GM18511 (cell line): ENCODE results near the gene TAS2R46.
"Not testable (repeated sequence)": the region's sequence is repeated elsewhere in the genome, so short reads cannot be mapped to it uniquely, and the experiment has no call there.

Experiments used
- ATAC-seq: cut with Tn5 transposase; IDR thresholded peaks from one replicate; pipeline ENCODE4 v1.9.1; 2021; ENCODE audit warnings: mild to moderate bottlenecking, moderate library complexity; ENCODE audit not compliant: unreplicated experiment

TAS2R46 gene, protein sequence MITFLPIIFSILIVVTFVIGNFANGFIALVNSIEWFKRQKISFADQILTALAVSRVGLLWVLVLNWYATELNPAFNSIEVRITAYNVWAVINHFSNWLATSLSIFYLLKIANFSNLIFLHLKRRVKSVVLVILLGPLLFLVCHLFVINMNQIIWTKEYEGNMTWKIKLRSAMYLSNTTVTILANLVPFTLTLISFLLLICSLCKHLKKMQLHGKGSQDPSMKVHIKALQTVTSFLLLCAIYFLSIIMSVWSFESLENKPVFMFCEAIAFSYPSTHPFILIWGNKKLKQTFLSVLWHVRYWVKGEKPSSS

DNA sequence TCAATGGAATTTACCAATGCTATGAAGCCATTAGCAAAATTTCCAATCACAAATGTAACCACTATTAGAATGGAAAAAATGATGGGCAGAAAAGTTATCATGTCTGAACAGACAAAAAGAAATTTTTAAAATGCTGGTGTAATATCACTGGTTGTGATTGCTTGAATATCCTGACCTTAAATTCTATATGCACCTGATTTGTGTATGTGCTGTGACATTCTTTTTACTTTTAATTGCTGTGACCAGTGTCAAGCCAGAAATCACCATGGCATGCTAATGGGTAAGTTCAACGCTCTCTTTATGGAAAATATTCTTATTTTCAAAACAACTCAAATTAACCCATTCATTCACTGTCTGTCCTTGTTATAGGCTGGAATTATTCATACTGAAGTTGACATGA lies at the start of gene TAS2R46:
Gene TAS2R46, minus strand, starts transcription at position 101 of the 400 bp plus-strand sequence. Its CDS starts 0 bp downstream, at position 101.
- ATAC-seq, result not testable (repeated sequence)

DNA sequence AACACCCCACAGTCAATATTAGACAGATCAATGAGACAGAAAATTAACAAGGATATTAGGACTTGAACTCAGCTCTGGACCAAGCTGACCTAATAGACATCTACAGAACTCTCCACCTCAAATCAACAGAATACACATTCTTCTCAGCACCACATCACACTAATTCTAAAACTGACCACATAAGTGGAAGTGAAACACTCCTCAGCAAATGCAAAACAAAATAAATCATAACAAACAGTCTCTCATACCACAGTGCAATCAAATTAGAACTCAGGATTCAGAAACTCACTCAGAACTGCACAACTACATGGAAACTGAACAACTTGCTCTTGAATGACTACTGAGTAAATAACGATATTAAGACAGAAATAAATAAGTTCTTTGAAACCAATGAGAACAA lies 49.1 kb upstream of the TAS2R46 start:
- ATAC-seq, result not testable (repeated sequence)

DNA sequence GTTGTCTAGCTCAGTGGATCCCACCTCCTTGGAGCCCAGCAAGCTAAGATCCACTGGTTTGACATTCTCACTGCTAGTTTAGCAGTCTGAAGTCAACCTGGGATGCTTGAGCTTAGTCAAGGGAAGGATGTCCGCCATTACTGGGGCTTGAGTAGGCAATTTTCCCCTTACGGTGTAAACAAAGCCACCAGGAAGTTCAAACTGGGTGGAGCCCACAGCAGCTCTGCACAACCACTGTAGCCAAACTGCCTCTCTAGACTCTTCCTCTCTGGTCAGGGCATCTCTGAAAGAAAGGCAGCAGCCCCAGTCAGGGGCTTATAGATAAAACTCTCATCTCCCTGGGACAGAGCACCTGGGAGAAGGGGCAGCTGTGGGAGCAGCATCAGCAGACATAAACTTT lies 46.8 kb upstream of the TAS2R46 start:
- ATAC-seq, result no peak

DNA sequence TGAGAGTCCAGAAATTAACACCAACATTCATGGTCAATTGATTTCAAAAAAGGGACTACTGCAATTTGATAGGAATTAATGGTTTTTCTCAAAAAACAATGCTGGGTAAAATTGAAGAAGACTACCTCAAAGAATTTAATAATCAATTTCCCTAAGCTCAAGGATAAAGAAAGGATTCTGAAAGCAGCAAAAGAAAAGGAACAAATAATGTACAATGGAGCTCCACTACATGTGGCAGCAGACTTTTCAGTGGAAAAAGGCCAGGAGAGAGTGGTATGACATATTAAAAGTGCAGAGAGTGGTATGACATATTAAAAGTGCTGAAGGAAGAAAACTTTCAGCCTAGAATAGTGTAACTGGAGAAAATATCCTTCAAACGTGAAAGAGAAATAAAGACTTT lies 45.6 kb upstream of the TAS2R46 start:
- no peak for ATAC-seq

DNA sequence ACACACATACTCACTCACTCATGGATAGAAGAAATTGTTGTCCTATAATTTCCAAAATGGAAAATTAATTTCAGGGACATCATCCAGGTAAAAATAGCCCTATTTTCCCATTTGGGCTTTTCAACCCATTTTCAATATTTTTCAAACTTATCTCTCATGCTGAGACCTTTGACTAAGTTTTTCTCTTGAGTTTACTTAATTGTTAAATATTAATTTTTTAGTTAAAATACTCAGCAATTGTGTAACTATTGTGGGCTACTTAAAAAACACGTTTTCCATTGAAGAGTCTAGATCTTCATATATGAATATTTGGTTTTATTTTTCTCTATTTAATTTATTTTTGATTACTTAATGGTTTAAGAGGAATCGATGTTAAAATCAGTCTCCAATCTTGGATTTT lies 44.2 kb upstream of the TAS2R46 start:
- no peak for ATAC-seq

DNA sequence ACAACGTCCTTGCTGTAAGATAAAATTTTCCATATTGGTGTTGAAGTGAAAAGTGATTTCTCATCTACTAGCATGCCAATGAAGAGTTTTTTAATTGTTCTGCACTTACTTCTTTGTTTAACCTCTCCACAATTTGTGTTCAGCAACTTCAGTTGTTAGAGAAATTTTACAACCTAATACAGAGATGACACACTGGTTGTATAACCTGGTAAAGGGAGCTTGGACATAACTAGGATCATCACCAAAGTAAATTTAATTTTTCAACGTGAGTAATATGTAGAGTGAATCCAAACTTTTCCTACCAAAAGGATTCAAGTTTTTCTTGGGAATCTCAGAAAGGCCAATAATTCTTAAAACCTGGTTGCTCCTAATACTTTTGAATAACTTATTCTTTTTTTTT lies 43.5 kb upstream of the TAS2R46 start:
- no peak for ATAC-seq

DNA sequence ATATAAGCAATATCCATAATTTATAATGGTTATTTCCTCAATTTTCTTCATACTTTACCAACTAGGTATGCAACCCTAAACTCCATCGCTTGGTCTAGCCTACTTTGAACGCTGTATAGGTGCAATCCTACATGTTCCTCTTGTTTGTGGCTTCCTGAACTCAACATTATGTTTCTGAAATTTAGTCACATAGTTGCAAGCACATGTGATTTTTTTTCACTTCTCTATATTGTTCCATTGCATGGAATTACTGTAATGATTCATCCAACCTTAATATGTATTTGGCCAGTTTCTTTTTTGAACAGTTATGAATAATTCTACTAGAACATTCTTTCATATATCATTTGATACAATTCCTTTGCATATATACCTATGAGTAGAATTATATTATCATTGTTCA lies 32.8 kb upstream of the TAS2R46 start:
- ATAC-seq, result peak; percentile 71

DNA sequence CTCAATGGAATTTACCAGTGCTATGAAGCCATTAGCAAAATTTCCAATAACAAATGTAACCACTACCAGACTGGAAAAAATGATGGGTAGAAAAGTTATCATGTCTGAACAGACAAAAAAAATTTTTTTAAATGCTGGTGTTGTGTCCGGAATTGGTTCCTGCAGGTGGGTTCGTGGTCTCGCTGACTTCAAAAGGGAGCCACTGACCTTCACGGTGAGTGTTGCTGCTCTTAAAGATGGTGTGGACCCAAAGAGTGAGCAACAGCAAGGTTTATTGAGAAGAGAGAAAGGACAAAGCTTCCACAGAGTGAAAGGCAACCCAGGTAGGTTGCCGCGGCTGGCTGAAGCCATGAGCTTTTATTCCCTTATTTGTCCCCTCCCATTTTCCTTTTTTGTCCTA lies 30.0 kb upstream of the TAS2R46 start, which contains the start of gene TAS2R43:
Gene TAS2R43, minus strand, starts transcription at position 186 of the 400 bp plus-strand sequence. Its CDS starts 84 bp downstream, at position 102.
- no peak for ATAC-seq

DNA sequence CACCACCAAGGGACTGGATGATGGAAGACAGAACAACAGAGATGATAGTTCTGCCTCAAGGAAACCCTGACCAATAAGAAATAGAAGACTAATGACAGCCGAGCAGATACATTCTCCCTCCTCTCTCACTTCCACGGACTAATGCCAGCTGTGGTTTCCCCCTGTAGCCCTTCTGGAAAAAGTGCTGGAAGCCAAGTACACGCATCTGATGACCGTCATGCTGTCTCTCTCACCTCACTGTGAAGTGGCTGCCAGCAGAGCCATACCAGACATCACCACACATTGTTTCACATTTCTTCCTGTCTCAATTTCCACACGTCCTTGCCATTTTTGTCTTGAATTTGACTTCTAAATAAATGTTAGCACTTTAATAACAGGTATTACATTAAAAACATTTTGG lies 27.2 kb upstream of the TAS2R46 start:
- no peak for ATAC-seq

DNA sequence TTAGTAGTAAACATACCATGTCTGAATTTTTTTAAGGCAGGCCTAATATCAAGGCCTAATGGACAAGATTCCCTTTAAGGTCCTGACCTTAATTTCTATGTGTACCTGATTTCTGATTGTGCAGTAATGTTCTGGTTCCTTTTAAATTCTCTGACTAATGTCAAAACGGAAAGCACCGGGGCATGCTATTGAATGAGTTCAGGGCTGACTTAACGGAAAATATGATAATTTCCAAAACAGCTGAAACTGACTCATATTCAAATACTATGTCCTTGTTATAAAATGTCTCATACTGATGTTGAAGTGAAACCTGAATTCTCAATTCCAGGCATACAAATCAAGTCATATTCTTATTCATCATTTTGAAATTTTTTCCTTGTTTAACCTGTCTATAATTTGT lies 23.3 kb upstream of the TAS2R46 start:
- ATAC-seq, result peak; percentile 86

DNA sequence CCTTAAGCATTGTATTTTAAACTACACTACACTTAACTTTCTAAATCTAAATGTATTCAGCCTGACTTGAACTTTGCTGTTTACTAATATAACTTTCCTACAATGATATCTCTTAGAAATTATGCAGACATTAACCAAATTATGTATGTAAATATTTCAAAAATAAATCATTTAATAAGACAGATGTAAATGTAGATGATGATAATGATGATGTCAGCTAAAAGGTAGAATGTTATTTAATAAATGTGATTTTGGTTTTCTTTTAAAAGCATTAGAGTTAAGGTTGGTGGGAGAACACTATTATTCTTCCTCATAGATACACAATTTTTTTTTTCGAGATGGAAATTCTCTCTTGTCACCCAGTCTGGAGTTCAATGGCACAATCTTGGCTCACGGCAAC lies 19.9 kb upstream of the TAS2R46 start:
- no peak for ATAC-seq

DNA sequence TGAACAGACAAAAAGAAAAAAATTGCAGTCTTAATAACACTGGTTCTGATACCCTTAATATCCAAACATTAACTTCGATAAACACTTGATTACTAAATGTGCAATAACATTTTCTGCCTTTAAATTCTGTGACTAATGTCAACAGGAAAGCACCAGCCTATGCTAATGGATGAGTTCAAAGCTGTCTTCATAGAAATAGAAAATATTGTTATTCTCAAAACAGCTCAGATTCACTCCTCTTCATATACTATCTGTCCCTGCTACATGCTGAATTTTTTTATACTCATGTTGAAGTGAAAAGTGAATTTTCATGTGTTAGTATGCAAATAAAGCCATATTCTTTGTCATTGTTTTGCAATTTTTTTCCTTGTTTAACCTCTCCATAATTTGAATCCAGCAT lies 16.2 kb upstream of the TAS2R46 start:
- ATAC-seq, result no peak

DNA sequence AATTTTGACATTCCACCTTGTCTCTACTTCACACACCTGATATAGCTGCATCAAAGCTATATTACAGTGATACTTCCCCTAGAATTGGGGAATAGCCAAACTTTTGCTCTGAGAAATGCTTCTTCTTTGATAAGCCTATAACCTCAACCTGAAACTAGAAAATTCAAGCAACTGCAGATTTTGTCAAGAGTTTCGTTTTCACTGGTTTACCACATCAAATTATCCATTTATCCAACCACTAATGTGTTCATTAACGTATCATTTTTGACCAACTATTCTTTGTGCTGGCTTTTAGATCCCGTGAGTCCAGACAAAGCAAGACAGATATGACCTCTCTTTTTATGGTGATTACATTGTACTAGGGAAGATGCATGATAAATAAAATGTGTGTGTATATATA lies 13.5 kb upstream of the TAS2R46 start:
- peak; percentile 83 for ATAC-seq

DNA sequence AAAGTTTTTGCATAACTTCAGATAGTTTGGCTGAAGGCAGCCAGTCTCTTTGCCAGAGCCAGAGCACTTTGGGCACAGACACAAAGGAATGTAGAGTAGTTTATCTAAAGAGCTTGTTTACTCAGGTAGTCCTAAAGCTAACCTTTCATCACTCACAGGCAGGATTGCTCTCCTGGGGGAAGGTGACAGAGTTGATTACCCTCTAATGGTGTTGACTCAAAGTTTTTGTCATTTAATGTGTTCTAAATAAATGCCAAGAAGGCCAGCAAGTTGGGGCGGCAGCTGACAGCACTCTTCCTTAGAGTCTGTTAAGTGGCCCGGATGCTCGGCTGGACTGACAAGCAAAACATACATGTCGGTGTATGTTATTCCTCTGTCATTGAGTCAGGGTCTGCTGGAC lies 9.3 kb upstream of the TAS2R46 start:
- ATAC-seq, result no peak

DNA sequence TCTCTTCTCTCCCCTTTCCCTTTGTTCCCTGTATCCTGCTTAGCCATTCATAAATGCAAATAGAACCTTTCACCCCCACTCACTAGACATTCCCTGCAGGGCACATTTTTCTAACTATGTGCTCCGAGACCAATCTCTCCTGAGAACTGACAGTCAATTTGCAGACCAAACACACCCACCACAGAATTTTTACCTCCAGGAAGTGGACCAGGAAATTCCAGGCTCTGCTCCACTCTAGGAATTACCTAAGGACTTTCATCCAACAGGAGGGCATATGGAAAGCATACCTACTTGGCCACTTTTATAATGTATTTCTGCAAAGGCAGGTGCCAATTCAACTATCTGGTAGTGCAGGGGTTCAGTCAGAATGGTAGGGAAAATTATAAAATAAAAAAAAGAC lies 8.9 kb upstream of the TAS2R46 start:
- ATAC-seq, result no peak

DNA sequence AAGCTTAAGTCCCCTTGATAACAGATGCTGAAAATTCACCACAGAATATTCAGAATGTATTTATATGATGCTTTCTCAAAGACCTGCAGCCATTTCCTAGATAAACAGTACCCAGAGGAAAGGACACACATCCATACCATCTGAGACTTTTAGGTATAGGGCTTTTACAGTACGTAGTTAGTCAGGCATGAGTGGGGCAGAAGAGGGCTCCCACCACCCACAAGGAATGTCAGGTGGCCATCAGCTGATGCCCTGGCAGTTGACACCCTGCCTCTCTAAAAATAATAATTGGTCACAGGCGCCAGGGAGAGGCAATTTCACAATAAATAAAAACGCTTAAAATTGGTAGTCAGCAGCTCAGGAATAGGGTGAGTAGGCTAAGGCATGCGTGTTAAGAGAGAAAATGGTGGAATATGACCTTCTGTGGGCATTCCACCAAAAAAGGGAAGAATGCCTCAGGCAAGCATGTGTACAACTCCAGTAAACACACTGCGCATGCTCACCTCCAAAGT lies 7.8 kb upstream of the TAS2R46 start:
- no peak for ATAC-seq

DNA sequence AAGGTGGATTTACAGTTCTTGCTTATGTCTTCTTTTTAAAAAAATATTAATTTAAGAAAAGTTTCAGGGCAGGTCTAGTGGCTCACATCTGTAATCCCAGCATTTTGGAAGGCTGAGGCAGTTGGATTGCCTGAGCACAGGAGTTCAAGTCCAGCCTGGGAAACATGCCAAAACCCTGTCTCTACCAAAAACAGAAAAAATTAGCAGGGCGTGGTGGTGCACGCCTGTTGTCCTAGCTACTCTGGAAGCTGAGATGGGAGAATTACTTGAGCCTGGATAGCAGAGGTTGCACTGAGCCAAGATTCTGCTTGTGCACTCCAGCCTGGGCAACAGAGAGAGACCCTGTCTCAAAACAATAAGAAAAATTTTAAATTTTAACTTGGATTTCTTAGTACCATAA lies 5.4 kb upstream of the TAS2R46 start:
- no peak for ATAC-seq

DNA sequence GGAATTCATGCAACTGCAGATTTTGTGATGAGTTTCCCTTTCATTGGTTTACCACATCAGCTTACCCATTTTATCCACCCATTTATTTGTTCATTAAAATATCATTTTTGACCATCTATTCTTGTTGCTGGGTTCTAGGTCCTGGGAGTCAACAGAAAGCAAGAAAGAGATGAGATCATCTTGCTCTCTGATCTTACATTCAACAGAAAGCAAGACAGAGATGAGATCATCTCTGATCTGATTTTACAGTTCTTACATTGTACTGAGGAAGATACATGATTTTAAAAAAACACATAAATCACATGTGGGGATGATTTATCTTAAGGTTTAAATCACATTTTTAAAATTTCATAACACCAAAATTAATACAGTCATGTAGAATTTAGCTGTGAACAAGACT lies 2.3 kb downstream of the TAS2R46 start:
- ATAC-seq, result no peak

DNA sequence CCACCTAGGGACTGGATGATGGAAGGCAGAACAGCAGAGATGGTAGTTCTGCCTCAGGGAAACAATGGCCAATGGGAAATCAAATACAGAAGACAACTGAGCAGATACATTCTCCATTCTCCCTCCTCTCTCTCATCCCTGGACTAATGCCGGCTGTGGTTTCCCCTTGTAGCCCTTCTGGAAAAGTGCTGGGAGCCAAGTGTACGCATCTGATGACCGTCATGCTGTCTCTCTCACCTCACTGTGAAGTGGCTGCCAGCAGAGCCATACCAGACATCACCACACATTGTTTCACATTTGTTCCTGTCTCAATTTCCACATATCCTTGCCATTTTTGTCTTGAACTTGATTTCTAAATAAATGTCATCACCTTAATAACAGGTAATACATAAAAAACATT lies 3.1 kb downstream of the TAS2R46 start:
- no peak for ATAC-seq

DNA sequence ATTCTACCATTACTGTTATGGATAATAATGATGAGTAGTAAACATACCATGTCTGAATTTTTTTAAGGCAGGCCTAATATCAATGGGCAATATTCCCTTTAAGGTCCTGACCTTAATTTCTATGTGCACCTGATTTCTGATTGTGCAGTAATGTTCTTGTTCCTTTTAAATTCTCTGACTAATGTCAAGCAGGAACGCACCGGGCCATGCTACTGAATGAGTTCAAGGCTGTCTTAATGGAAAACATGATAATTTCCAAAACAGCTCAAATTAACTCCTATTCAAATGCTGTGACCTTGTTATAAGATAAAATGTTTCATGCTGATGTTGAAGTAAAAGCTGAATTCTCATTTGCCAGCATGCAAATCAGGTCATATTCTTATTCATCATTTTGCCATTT lies 6.8 kb downstream of the TAS2R46 start:
- ATAC-seq, result no peak

DNA sequence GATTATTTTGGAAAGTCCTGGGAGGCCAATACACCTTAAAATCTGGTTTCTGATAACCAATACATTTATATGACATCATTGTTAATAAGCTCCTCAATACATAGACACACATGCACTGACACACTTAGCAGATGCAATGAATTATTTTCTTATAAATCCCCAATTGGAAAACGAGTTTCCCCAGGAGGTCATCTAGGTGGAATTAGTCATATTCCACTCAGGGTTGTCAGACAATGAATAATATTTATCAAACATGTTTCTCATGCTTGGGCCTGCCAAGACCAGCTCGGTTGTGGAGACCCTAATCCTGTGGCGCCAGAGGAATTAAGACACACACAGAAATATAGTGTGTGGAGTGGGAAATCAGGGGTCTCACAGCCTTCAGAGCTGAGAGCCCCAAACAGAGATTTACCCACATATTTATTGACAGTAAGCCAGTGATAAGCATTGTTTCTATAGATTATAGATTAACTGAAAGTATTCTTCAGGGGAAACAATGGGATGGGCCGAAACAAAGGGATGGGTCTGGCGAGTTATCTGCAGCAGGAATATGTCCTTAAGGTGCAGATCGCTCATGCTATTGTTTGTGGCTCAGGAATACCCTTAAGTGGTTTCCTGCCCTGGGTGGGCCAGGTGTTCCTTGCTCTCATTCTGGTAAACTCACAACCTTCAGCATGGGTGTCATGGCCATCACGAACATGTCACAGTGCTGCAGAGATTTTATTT lies 12.1 kb downstream of the TAS2R46 start:
- ATAC-seq, result not testable (repeated sequence)

DNA sequence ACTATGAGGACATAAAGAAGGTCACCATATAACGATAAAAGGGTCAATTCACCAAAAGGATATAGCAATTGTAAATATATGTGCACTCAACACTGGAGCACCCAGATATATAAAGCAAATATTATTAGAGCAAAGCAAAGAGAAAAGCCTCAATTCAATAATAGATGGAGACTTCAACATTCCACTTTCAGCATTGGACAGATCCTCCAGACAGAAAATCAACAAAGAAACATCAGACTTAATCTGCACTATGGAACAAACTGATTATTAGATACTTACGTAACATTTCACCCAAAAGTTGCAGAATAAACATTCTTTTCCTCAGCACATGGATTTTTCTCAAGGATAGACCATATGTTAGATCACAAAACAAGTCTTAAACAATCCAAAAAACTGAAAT lies 20.7 kb downstream of the TAS2R46 start:
- ATAC-seq, result not testable (repeated sequence)
